GM21529 (cell line): ENCODE results near the gene BMP8A.
A peak's percentile ranks its signal among the peaks of the same experiment; 100 is the strongest.
"Not testable (repeated sequence)": the region's sequence is repeated elsewhere in the genome, so short reads cannot be mapped to it uniquely, and the experiment has no call there.

Source experiments
- ATAC-seq: cut with Tn5 transposase; IDR thresholded peaks from one replicate; pipeline ENCODE4 v1.9.1; 2021; ENCODE audit not compliant: unreplicated experiment

BMP8A gene

GRCh38 chr1:39504436-39504835, 13.0 kb downstream of the BMP8A start:
- ATAC-seq, result not testable (repeated sequence)

DNA sequence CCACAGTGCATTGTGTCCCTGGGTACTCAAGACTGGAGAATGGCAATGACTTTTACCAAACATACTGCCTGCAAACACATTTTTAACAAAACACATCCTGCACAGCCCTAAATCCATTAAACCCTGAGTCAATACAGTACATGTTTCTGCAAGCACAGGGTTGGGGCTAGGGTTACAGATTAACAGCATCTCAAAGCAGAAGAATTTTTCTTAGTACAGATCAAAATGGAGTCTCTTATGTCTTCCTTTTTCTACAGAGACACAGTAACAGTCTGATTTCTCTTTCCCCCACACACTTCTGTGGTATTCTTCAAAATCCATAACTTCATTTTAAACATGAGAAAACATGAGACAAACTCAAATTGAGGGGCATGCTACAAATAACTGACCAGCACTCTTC, 13.9 kb downstream of the BMP8A start:
- ATAC-seq, result no peak

GRCh38 chr1:39507230-39507928, 15.9 kb downstream of the BMP8A start:
- no peak for ATAC-seq

GRCh38 chr1:39508266-39508665, 16.8 kb downstream of the BMP8A start:
- ATAC-seq, result no peak

DNA sequence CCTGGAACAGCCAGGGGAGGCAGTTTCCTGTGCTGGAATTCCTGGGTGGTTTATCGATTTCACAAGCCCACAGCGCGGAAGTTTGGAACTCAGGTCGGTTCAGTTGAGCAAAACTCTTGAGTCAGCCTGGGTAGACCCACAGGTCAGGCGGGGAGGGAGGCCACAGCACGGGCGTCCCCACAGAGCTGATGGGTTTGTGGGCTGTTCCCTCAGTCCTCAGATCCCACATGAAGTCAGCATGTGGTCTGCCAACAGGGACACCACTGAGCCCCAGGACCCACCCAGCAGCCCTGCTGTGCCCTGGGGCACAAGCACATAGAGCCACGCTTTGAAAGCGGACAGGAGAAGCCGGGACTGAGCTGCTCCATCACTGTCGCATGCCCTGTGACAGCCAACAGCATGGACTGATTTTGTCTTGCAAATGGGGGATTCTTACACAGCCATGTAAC, 17.4 kb downstream of the BMP8A start:
- peak; percentile 14 for ATAC-seq

DNA sequence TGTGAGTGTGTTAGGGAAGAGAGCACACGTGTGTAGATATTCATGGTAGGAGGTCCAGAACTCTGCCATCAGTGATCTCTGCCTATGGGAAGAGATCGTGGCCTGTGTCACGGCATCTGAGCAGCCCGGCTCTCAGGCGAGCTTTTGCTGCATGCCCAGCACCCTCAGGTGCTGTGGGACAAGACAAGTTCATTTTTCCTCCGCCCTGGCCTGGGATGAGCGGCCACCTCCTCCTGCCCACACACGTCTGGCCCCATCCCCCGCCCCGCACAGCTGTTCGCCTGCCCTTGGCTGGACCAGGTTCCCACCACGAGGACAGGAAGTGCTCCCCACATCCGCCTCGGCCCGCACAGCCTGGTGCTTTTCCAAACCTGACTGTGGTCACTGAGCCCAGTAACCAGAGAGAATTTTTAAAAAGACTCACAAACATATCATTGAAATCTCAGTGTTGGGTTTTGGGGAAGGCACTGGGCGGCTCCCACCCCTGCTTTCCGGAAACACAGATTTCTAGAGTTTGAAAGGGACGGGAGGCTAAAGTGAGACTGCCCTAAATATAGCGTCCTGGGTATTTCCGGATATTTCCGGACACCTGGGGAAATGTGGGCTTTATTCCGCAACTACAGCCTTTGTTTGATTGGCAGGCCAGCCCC, 18.0 kb downstream of the BMP8A start:
- ATAC-seq, result peak; percentile 65

GRCh38 chr1:39510570-39511186, 19.2 kb downstream of the BMP8A start:
- ATAC-seq, result not testable (repeated sequence)

DNA sequence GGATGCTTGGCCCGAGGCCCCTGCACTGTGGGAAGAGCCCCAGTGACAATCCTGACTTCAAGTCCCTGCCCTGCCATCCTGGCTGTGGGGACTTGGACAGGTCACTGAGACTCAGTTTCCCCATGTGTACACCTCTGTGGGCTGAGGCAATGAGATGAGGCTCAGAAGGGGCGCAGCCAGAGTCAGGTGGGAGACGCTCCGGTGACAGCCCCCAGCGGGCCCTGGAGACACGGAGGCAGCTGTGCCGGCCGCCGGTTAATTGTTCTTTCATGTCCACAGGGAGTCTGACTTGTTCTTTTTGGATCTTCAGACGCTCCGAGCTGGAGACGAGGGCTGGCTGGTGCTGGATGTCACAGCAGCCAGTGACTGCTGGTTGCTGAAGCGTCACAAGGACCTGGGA, 20.0 kb downstream of the BMP8A start:
- ATAC-seq, result not testable (repeated sequence)

GRCh38 chr1:39512234-39512847, 20.9 kb downstream of the BMP8A start:
- not testable (repeated sequence) for ATAC-seq

DNA sequence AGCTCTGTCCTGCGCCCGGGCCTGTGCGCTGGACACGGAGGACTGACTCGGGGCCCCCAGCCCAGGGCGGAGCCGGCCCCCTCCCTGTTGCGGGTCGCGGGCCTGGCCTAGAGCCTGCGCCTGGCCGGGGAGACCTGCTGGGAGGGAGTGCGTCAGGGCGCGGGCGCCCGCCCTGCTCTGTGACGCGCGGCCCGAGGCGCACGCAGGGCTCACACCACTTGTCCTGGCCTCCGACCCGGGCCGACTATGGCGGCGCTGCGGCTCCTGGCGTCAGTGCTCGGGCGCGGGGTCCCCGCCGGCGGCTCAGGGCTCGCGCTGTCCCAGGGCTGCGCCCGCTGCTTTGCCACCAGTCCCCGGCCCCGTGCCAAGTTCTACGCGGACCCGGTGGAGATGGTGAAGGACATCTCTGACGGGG, 23.3 kb downstream of the BMP8A start:
- not testable (repeated sequence) for ATAC-seq

DNA sequence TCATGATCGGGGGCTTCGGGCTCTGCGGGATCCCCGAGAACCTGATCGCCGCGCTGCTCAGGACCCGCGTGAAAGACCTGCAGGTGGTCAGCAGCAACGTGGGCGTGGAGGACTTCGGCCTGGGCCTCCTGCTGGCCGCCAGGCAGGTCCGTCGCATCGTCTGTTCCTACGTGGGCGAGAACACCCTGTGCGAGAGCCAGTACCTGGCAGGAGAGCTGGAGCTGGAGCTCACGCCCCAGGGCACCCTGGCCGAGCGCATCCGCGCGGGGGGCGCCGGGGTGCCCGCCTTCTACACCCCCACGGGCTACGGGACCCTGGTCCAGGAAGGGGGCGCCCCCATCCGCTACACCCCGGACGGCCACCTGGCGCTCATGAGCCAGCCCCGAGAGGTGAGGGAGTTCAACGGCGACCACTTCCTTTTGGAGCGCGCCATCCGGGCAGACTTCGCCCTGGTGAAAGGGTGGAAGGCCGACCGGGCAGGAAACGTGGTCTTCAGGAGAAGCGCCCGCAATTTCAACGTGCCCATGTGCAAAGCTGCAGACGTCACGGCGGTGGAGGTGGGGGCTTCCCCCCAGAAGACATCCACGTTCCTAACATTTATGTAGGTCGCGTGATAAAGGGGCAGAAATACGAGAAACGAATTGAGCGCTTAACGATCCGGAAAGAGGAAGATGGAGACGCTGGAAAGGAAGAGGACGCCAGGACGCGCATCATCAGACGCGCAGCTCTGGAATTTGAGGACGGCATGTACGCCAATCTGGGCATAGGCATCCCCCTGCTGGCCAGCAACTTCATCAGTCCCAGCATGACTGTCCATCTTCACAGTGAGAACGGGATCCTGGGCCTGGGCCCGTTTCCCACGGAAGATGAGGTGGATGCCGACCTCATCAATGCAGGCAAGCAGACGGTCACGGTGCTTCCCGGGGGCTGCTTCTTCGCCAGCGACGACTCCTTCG, 24.0 kb downstream of the BMP8A start:
- ATAC-seq, result peak; percentile 47

GRCh38 chr1:39516841-39517240, 25.4 kb downstream of the BMP8A start:
- ATAC-seq, result not testable (repeated sequence)

GRCh38 chr1:39517936-39518335, 26.5 kb downstream of the BMP8A start:
- ATAC-seq, result not testable (repeated sequence)

DNA sequence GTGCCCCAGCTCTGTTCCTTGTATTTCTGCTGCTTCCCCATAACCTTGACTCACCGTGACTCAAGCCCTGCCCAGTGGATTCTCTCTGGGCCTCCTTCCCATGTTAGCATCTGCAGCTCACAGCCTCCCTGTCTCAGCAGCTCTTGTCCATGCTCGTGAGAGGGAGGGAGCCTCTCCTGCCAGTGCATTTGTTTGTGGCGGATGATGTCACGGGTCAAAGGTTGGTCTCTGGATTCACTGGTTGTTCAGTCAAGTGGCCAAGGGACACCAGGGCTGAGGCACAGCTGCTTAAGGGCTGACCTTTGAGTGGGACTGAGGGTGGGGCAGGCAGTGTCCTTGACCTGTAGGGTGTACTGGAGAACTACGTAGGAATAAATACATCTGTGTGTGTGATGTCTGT, 27.9 kb downstream of the BMP8A start:
- not testable (repeated sequence) for ATAC-seq

- ATAC-seq, result not testable (repeated sequence)
Observed at GRCh38 chr1:39522221-39522620, 30.8 kb downstream of the BMP8A start.

GRCh38 chr1:39522661-39523567, 31.5 kb downstream of the BMP8A start:
- ATAC-seq, result no peak

GRCh38 chr1:39524171-39524570, 32.7 kb downstream of the BMP8A start:
- ATAC-seq, result no peak

DNA sequence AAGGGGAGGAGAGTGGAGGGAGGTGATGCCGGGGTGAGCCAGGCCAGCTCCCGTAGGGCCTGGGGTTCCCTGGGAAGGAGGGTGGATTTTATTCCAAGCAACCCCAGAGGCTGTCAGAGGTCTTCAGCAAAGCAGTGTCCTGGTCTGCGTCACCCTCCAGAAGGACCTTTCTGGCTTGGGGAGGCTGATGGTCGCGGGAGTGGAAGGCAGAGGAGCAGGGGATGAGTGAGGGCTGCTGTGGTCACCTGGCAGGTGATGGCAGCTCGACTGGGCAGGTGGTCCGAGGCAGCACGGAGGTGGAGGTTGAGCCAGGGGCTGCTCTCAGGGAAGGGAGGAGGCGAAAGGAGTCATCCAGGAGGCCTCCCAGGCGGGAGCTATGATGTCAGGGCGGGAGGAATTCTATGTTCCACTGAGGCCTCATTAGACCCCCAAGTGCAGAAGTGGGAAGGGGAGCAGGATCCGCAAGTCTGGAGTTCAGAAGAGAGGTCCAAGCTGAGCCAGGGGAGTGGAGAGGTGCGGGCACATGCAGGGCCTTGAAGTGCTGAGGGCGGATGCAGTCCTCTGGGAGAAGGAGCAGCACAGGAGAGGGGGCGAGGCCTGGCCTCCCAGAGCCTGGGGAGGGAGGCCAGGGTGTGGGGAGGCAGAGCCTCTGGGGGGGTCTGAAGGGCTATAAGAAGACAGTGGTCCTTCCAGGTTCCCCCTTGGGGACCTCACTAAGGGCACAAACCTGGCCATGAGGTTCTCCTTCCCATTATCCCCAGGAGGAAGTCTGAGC, 33.3 kb downstream of the BMP8A start:
- ATAC-seq, result no peak
